C4-2B (cell line): ENCODE measurements around the gene PTPRN2.

ENCODE experiments used
- ZFX ChIP-seq: fragments of 450-650 bp; IDR thresholded peaks from 2 replicates; pipeline ENCODE4 v1.6.1; 2017
- TF ChIP-seq, protein P1 (sequence below): fragments of 450-650 bp; conservative IDR thresholded peaks from 2 replicates; pipeline ENCODE4 v1.5.1; 2017; ENCODE audit warnings: mild to moderate bottlenecking

DNA sequence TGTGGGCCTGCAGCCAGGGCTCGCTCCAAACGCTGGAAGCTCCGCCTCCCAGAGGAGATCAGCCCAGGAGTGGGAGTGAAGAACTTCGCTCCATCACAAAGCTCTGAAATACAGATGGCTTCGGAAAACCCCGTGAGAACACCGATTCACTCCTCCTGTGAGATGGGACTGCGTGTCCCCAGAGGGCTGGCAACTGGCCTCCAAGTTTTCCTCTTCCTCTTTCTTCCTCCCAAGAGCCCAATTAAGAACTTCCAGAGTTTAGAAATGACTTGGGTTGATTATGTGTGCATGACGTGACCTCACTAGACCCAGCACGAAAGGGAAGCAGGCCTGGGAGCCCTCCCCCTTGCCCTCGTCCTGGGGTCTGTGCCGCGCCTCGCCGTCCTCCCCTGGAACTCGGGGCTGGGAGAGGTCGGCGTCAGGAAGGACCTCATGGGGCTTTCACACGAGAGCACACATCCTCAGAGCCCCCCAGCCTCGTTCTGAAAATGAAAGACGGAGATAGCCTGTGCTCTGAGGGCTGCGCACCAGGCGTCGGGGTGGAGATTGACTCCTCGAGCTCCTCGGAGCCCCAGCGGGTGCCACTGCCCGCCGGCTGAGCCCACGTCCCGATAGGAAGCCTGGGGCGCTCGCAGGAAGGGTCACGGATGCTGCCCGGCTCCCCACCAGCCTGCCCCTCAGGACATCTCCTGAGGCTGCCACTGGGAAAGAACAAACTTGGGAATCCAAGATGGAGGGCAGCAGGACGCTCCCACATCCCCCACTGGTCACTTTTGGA lies 37.8 kb downstream of the PTPRN2 start:
- TF ChIP-seq, protein P1, sequence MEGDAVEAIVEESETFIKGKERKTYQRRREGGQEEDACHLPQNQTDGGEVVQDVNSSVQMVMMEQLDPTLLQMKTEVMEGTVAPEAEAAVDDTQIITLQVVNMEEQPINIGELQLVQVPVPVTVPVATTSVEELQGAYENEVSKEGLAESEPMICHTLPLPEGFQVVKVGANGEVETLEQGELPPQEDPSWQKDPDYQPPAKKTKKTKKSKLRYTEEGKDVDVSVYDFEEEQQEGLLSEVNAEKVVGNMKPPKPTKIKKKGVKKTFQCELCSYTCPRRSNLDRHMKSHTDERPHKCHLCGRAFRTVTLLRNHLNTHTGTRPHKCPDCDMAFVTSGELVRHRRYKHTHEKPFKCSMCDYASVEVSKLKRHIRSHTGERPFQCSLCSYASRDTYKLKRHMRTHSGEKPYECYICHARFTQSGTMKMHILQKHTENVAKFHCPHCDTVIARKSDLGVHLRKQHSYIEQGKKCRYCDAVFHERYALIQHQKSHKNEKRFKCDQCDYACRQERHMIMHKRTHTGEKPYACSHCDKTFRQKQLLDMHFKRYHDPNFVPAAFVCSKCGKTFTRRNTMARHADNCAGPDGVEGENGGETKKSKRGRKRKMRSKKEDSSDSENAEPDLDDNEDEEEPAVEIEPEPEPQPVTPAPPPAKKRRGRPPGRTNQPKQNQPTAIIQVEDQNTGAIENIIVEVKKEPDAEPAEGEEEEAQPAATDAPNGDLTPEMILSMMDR, result no peak
- no peak for TF ChIP-seq ZFX
